GM23248 (cell line): Measurements from ENCODE around the gene CCHCR1.

ENCODE experiments used
- EZH2 ChIP-seq: fragments of 200-600 bp; sonication (generic); IDR thresholded peaks from 2 replicates; pipeline ENCODE4 v1.6.1; 2018; ENCODE audit warnings: antibody characterized with exemption, mild to moderate bottlenecking; ENCODE audit not compliant: insufficient read depth, poor library complexity, severe bottlenecking
- EZH2phosphoT487 ChIP-seq: fragments of 200-600 bp; sonication (generic); IDR thresholded peaks from 2 replicates; pipeline ENCODE4 v1.6.1; 2018; ENCODE audit warnings: antibody characterized with exemption, moderate library complexity, mild to moderate bottlenecking, low read depth; ENCODE audit not compliant: insufficient read depth

DNA sequence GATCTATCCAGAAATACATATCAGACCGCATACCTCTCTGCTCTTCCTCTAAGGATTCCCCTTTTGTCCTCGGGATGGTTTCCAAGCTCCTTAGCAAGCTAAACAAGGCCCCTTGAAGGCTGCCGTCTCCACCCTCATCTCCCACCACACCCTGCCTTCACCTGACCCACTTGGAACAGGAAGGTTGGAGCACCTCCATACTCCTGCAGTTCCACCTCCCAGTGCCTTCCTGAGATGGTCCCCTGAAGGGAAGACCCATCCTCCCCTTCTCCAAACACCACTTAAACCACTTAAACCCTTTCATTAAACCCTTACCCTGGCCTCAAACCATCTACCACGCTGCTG is 21.4 kb upstream of the CCHCR1 start:
- TF ChIP-seq EZH2 (no peak), EZH2phosphoT487 (no peak)
